Measurements from ENCODE around the gene RASGRF2. TPM values are rescaled to one million over a fixed set of nuclear protein-coding genes. Genes with fewer than 3 reads are reported as not detected.
A peak's percentile ranks its signal among the peaks of the same experiment; 100 is the strongest.

Gene RASGRF2
- total and polyA plus RNA-seq, 2 donors = 0.76 to 1.8 TPM

GRCh38 chr5:81086881-81087281 lies 126.7 kb downstream of the RASGRF2 start:
- WGBS = 98% methylated on average over 27 of the region's 27 CpGs
- Histone ChIP-seq H3K4me1 (ENCODE audit: control insufficient read depth in 2 of 2, insufficient read depth in 2 of 2, low read length in 2 of 2) (no peaks in the 10 kb centered on the region), H3K27ac (ENCODE audit: low read depth in 1 of 2, low read length in 1 of 2) (no peak overlapping the region), H3K27me3 (ENCODE audit: control insufficient read depth in 2 of 2, insufficient read depth in 1 of 2, low read length in 1 of 2) (no peaks in the 10 kb centered on the region), H3K4me3 (ENCODE audit: low read length in 2 of 2) (no peak overlapping the region), H3K36me3 (ENCODE audit: control insufficient read depth in 2 of 2, insufficient read depth in 2 of 2, low read length in 1 of 2) (no peaks in the 10 kb centered on the region), H3K9me3 (ENCODE audit: control insufficient read depth in 2 of 2, insufficient read depth in 1 of 2, low read length in 1 of 2) (no peaks in the 10 kb centered on the region)
- DNase-seq (ENCODE audit: low read depth in 6 of 9, low spot score in 9 of 9) = no peak

- DNase-seq (ENCODE audit: low read depth in 6 of 9, low spot score in 9 of 9) = no peak
- Histone ChIP-seq H3K27ac (ENCODE audit: low read depth in 1 of 2, low read length in 1 of 2) (no peak overlapping the region), H3K4me1 (ENCODE audit: control insufficient read depth in 2 of 2, insufficient read depth in 2 of 2, low read length in 2 of 2) (no peaks in the 10 kb centered on the region), H3K36me3 (ENCODE audit: control insufficient read depth in 2 of 2, insufficient read depth in 2 of 2, low read length in 1 of 2) (no peaks in the 10 kb centered on the region), H3K9me3 (ENCODE audit: control insufficient read depth in 2 of 2, insufficient read depth in 1 of 2, low read length in 1 of 2) (no peaks in the 10 kb centered on the region), H3K4me3 (ENCODE audit: low read length in 2 of 2) (no peak overlapping the region), H3K27me3 (ENCODE audit: control insufficient read depth in 2 of 2, insufficient read depth in 1 of 2, low read length in 1 of 2) (no peaks in the 10 kb centered on the region)
- WGBS = 95% methylated on average over 3 of the region's 3 CpGs
These were observed 131.0 kb downstream of the RASGRF2 start for GRCh38 chr5:81091199-81091598.

GRCh38 chr5:81093536-81094196 lies 133.5 kb downstream of the RASGRF2 start:
- Histone ChIP-seq H3K27ac (ENCODE audit: low read depth in 1 of 2, low read length in 1 of 2) (no peak overlapping the region), H3K36me3 (ENCODE audit: control insufficient read depth in 2 of 2, insufficient read depth in 2 of 2, low read length in 1 of 2) (no peaks in the 10 kb centered on the region), H3K4me3 (ENCODE audit: low read length in 2 of 2) (no peak overlapping the region), H3K27me3 (ENCODE audit: control insufficient read depth in 2 of 2, insufficient read depth in 1 of 2, low read length in 1 of 2) (no peaks in the 10 kb centered on the region), H3K9me3 (ENCODE audit: control insufficient read depth in 2 of 2, insufficient read depth in 1 of 2, low read length in 1 of 2) (no peaks in the 10 kb centered on the region), H3K4me1 (ENCODE audit: control insufficient read depth in 2 of 2, insufficient read depth in 2 of 2, low read length in 2 of 2) (no peaks in the 10 kb centered on the region)
- WGBS = 91% methylated on average over 2 of the region's 2 CpGs
- no peak for DNase-seq (ENCODE audit: low read depth in 6 of 9, low spot score in 9 of 9)

- WGBS = 98% methylated on average over 1 of the region's 1 CpG
- Histone ChIP-seq H3K9me3 (ENCODE audit: control insufficient read depth in 2 of 2, insufficient read depth in 1 of 2, low read length in 1 of 2) (no peaks in the 10 kb centered on the region), H3K27me3 (ENCODE audit: control insufficient read depth in 2 of 2, insufficient read depth in 1 of 2, low read length in 1 of 2) (no peaks in the 10 kb centered on the region), H3K4me1 (ENCODE audit: control insufficient read depth in 2 of 2, insufficient read depth in 2 of 2, low read length in 2 of 2) (no peaks in the 10 kb centered on the region), H3K4me3 (ENCODE audit: low read length in 2 of 2) (no peak overlapping the region), H3K27ac (ENCODE audit: low read depth in 1 of 2, low read length in 1 of 2) (no peak overlapping the region), H3K36me3 (ENCODE audit: control insufficient read depth in 2 of 2, insufficient read depth in 2 of 2, low read length in 1 of 2) (no peaks in the 10 kb centered on the region)
- no peak for DNase-seq (ENCODE audit: low read depth in 6 of 9, low spot score in 9 of 9)
These were observed 135.7 kb downstream of the RASGRF2 start for GRCh38 chr5:81095835-81096234.

GRCh38 chr5:81097713-81098112 lies 137.6 kb downstream of the RASGRF2 start:
- WGBS = over 99% methylated on average over 3 of the region's 3 CpGs
- Histone ChIP-seq H3K9me3 (ENCODE audit: control insufficient read depth in 2 of 2, insufficient read depth in 1 of 2, low read length in 1 of 2) (no peaks in the 10 kb centered on the region), H3K36me3 (ENCODE audit: control insufficient read depth in 2 of 2, insufficient read depth in 2 of 2, low read length in 1 of 2) (no peaks in the 10 kb centered on the region), H3K27me3 (ENCODE audit: control insufficient read depth in 2 of 2, insufficient read depth in 1 of 2, low read length in 1 of 2) (no peaks in the 10 kb centered on the region), H3K4me3 (ENCODE audit: low read length in 2 of 2) (no peak overlapping the region), H3K4me1 (ENCODE audit: control insufficient read depth in 2 of 2, insufficient read depth in 2 of 2, low read length in 2 of 2) (no peaks in the 10 kb centered on the region), H3K27ac (ENCODE audit: low read depth in 1 of 2, low read length in 1 of 2) (no peak overlapping the region)
- no peak for DNase-seq (ENCODE audit: low read depth in 6 of 9, low spot score in 9 of 9)

GRCh38 chr5:81105261-81105877 lies 145.2 kb downstream of the RASGRF2 start:
- no peaks in the 10 kb centered on the region for H3K27me3 ChIP-seq (ENCODE audit: control insufficient read depth in 2 of 2, insufficient read depth in 1 of 2, low read length in 1 of 2)
- H3K27ac ChIP-seq (ENCODE audit: low read depth in 1 of 2, low read length in 1 of 2) = no peak overlapping the region
- no peaks in the 10 kb centered on the region for H3K36me3 ChIP-seq (ENCODE audit: control insufficient read depth in 2 of 2, insufficient read depth in 2 of 2, low read length in 1 of 2)
- 73% methylated on average over 5 of the region's 5 CpGs for WGBS
- peak in 1 of 9 donors; percentile 8 for DNase-seq (ENCODE audit: low read depth in 6 of 9, low spot score in 9 of 9)
- H3K9me3 ChIP-seq (ENCODE audit: control insufficient read depth in 2 of 2, insufficient read depth in 1 of 2, low read length in 1 of 2) = no peaks in the 10 kb centered on the region
- no peaks in the 10 kb centered on the region for H3K4me1 ChIP-seq (ENCODE audit: control insufficient read depth in 2 of 2, insufficient read depth in 2 of 2, low read length in 2 of 2)
- no peak overlapping the region for H3K4me3 ChIP-seq (ENCODE audit: low read length in 2 of 2)

GRCh38 chr5:81115261-81115660 lies 155.1 kb downstream of the RASGRF2 start:
- 60% methylated on average over 4 of the region's 4 CpGs for WGBS
- Histone ChIP-seq H3K4me3 (ENCODE audit: low read length in 2 of 2) (no peak overlapping the region), H3K27ac (ENCODE audit: low read depth in 1 of 2, low read length in 1 of 2) (no peak overlapping the region), H3K4me1 (ENCODE audit: control insufficient read depth in 2 of 2, insufficient read depth in 2 of 2, low read length in 2 of 2) (no peaks in the 10 kb centered on the region), H3K9me3 (ENCODE audit: control insufficient read depth in 2 of 2, insufficient read depth in 1 of 2, low read length in 1 of 2) (no peaks in the 10 kb centered on the region), H3K36me3 (ENCODE audit: control insufficient read depth in 2 of 2, insufficient read depth in 2 of 2, low read length in 1 of 2) (no peaks in the 10 kb centered on the region), H3K27me3 (ENCODE audit: control insufficient read depth in 2 of 2, insufficient read depth in 1 of 2, low read length in 1 of 2) (no peaks in the 10 kb centered on the region)
- no peak for DNase-seq (ENCODE audit: low read depth in 6 of 9, low spot score in 9 of 9)

- 97% methylated on average over 3 of the region's 3 CpGs for WGBS
These were observed 157.4 kb downstream of the RASGRF2 start for GRCh38 chr5:81117566-81117965.

GRCh38 chr5:81121273-81121672 lies 161.1 kb downstream of the RASGRF2 start:
- Histone ChIP-seq H3K9me3 (ENCODE audit: control insufficient read depth in 2 of 2, insufficient read depth in 1 of 2, low read length in 1 of 2) (no peaks in the 10 kb centered on the region), H3K27ac (ENCODE audit: low read depth in 1 of 2, low read length in 1 of 2) (no peak overlapping the region), H3K4me1 (ENCODE audit: control insufficient read depth in 2 of 2, insufficient read depth in 2 of 2, low read length in 2 of 2) (no peaks in the 10 kb centered on the region), H3K4me3 (ENCODE audit: low read length in 2 of 2) (no peak overlapping the region), H3K36me3 (ENCODE audit: control insufficient read depth in 2 of 2, insufficient read depth in 2 of 2, low read length in 1 of 2) (no peaks in the 10 kb centered on the region), H3K27me3 (ENCODE audit: control insufficient read depth in 2 of 2, insufficient read depth in 1 of 2, low read length in 1 of 2) (no peaks in the 10 kb centered on the region)
- WGBS = 83% methylated on average over 5 of the region's 5 CpGs
- no peak for DNase-seq (ENCODE audit: low read depth in 6 of 9, low spot score in 9 of 9)

More at GRCh38 chr5:81117566-81117965, 157.4 kb downstream of the RASGRF2 start:
- H3K27ac ChIP-seq (ENCODE audit: low read depth in 1 of 2, low read length in 1 of 2) = no peak overlapping the region
- H3K4me3 ChIP-seq (ENCODE audit: low read length in 2 of 2) = no peak overlapping the region
- H3K27me3 ChIP-seq (ENCODE audit: control insufficient read depth in 2 of 2, insufficient read depth in 1 of 2, low read length in 1 of 2) = no peaks in the 10 kb centered on the region
- no peaks in the 10 kb centered on the region for H3K36me3 ChIP-seq (ENCODE audit: control insufficient read depth in 2 of 2, insufficient read depth in 2 of 2, low read length in 1 of 2)
- no peak for DNase-seq (ENCODE audit: low read depth in 6 of 9, low spot score in 9 of 9)
- H3K4me1 ChIP-seq (ENCODE audit: control insufficient read depth in 2 of 2, insufficient read depth in 2 of 2, low read length in 2 of 2) = no peaks in the 10 kb centered on the region
- H3K9me3 ChIP-seq (ENCODE audit: control insufficient read depth in 2 of 2, insufficient read depth in 1 of 2, low read length in 1 of 2) = no peaks in the 10 kb centered on the region
